OCI-LY3 (cell line): ENCODE data around the gene B3GNT2.

Experiments used
- H2AFZ ChIP-seq: fragments of 200-600, 300-600 bp; shearing (Covaris generic); 2 replicates; pipeline ENCODE4 v1.6.0; 2014; ENCODE audit warnings: antibody characterized with exemption, low read depth, low read length
- H3K27ac ChIP-seq: fragments of 200-600, 300-600 bp; sonication (generic); 2 replicates; pipeline ENCODE4 v1.5.1; 2014; ENCODE audit warnings: mild to moderate bottlenecking, low read length, moderate library complexity, mixed read lengths
- H3K27me3 ChIP-seq: fragments of 200-600, 300-600 bp; sonication (generic); 2 replicates; pipeline ENCODE4 v1.6.1; 2014; ENCODE audit warnings: low read depth, low read length, mixed read lengths
- H3K36me3 ChIP-seq: fragments of 200-600, 300-600 bp; sonication (generic); replicated peaks from 2 replicates; pipeline ENCODE3; 2014; ENCODE audit warnings: low read depth, low read length, mixed read lengths
- H3K4me1 ChIP-seq: fragments of 300-600, 200-600 bp; sonication (generic); 2 replicates; pipeline ENCODE4 v1.6.1; 2014; ENCODE audit warnings: low read length, mixed read lengths
- H3K4me2 ChIP-seq: fragments of 200-600, 300-600 bp; sonication (generic); 2 replicates; pipeline ENCODE4 v1.6.1; 2014; ENCODE audit warnings: low read length, mixed read lengths
- H3K4me3 ChIP-seq: fragments of 300-600, 200-600 bp; sonication (generic); 2 replicates; pipeline ENCODE4 v1.5.1; 2014; ENCODE audit warnings: antibody characterized with exemption, mild to moderate bottlenecking, low read length, moderate library complexity
- H3K79me2 ChIP-seq: fragments of 300-600, 200-600 bp; shearing (Covaris generic); 2 replicates; pipeline ENCODE4 v1.6.1; 2014; ENCODE audit warnings: mild to moderate bottlenecking, low read length, mixed read lengths
- H3K9ac ChIP-seq: fragments of 300-600, 200-600 bp; shearing (Covaris generic); 2 replicates; pipeline ENCODE4 v1.6.0; 2014; ENCODE audit warnings: mild to moderate bottlenecking, low read length, moderate library complexity
- H3K9me3 ChIP-seq: fragments of 200-600, 300-600 bp; shearing (Covaris generic); 2 replicates; pipeline ENCODE4 v1.6.1; 2014; ENCODE audit warnings: low read length, mixed read lengths; ENCODE audit not compliant: insufficient read depth
- H4K20me1 ChIP-seq: fragments of 200-600, 300-600 bp; sonication (generic); 2 replicates; pipeline ENCODE4 v1.6.1; 2016; ENCODE audit warnings: low read length, mixed read lengths; ENCODE audit not compliant: insufficient read depth
- EZH2phosphoT487 ChIP-seq: fragments of 200-600 bp; shearing (Covaris generic); IDR thresholded peaks from 2 replicates; pipeline ENCODE4 v1.6.1; 2018; ENCODE audit warnings: antibody characterized with exemption, mixed run types, low read depth
- TF ChIP-seq, protein P1 (sequence below): fragments of 200-600, 300-600 bp; sonication (generic); IDR thresholded peaks from 2 replicates; pipeline ENCODE4 v1.5.1; 2014; ENCODE audit warnings: antibody characterized with exemption, low read length, low read depth

B3GNT2 gene

DNA sequence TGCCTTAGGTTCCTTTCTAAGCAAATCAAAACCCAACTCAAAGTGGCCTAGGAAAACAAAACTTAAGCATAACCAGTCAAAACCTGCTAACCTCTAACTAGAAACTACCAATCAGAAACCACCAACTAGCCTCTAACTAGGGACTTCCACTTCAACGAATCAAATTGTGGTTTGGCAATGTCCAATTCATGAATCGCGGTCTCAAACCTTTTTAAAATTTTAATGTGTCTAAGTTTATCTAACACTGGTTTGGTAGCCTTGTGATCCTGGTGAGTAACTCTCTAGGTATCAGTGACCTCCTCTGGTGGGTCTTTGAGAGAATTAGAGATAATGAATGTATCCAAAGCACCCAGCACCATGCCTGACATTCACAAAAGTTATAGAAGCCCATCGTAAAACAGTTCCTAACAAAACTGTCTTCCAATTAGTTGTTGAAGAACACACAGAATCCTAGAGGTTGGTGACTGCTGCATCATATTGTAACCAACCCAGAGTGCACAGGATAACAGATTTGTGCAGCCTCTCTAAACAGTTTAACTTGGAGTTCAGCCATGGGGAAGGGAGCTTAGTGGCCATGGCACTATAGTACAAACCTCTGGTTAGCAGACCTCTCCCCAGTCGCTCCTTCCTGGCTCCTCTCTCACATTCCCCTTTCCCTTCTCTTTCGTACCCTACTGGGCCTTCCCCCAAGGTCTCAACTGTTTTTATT is 45.2 kb upstream of the B3GNT2 start:
- H3K9me3 ChIP-seq = peaks cover 6% of the 10 kb centered on the region; the same call in 1 of the 2 replicates
- no peaks in the 10 kb centered on the region for H4K20me1 ChIP-seq
- H3K4me3 ChIP-seq = no peak overlapping the region
- H2AFZ ChIP-seq = no peak overlapping the region
- no peak overlapping the region for H3K27ac ChIP-seq
- H3K4me2 ChIP-seq = no peak overlapping the region
- TF ChIP-seq, protein P1, sequence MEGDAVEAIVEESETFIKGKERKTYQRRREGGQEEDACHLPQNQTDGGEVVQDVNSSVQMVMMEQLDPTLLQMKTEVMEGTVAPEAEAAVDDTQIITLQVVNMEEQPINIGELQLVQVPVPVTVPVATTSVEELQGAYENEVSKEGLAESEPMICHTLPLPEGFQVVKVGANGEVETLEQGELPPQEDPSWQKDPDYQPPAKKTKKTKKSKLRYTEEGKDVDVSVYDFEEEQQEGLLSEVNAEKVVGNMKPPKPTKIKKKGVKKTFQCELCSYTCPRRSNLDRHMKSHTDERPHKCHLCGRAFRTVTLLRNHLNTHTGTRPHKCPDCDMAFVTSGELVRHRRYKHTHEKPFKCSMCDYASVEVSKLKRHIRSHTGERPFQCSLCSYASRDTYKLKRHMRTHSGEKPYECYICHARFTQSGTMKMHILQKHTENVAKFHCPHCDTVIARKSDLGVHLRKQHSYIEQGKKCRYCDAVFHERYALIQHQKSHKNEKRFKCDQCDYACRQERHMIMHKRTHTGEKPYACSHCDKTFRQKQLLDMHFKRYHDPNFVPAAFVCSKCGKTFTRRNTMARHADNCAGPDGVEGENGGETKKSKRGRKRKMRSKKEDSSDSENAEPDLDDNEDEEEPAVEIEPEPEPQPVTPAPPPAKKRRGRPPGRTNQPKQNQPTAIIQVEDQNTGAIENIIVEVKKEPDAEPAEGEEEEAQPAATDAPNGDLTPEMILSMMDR = no peak
- no peak for TF ChIP-seq EZH2phosphoT487
- peaks cover 8% of the 10 kb centered on the region for H3K4me1 ChIP-seq
- no peaks in the 10 kb centered on the region for H3K79me2 ChIP-seq
- H3K27me3 ChIP-seq = no peaks in the 10 kb centered on the region
- peaks cover 6% of the 10 kb centered on the region for H3K36me3 ChIP-seq
- no peak overlapping the region for H3K9ac ChIP-seq

- TF ChIP-seq EZH2phosphoT487 = no peak
- TF ChIP-seq, protein P1 = no peak
- Histone ChIP-seq H3K4me1 (peaks cover 4% of the 10 kb centered on the region; the same call in 1 of the 2 replicates), H2AFZ (no peak overlapping the region), H3K79me2 (no peaks in the 10 kb centered on the region), H3K4me2 (no peak overlapping the region), H4K20me1 (no peaks in the 10 kb centered on the region), H3K9ac (no peak overlapping the region), H3K27ac (no peak overlapping the region), H3K9me3 (peaks cover 6% of the 10 kb centered on the region; the same call in 1 of the 2 replicates), H3K36me3 (peaks cover 6% of the 10 kb centered on the region), H3K4me3 (no peak overlapping the region), H3K27me3 (no peaks in the 10 kb centered on the region)
Measured at GRCh38 chr2:62151306-62151638, 44.6 kb upstream of the B3GNT2 start.

- H3K27ac ChIP-seq = no peak overlapping the region
- H3K4me1 ChIP-seq = peaks cover 2% of the 10 kb centered on the region; the same call in 1 of the 2 replicates
- no peak overlapping the region for H3K4me2 ChIP-seq
- H3K79me2 ChIP-seq = no peaks in the 10 kb centered on the region
- TF ChIP-seq EZH2phosphoT487 = no peak
- TF ChIP-seq, protein P1 = no peak
- H3K36me3 ChIP-seq = peaks cover 6% of the 10 kb centered on the region
- H2AFZ ChIP-seq = no peak overlapping the region
- H3K9ac ChIP-seq = no peak overlapping the region
- peaks cover 6% of the 10 kb centered on the region; the same call in 1 of the 2 replicates for H3K9me3 ChIP-seq
- no peaks in the 10 kb centered on the region for H4K20me1 ChIP-seq
- H3K4me3 ChIP-seq = no peak overlapping the region
- H3K27me3 ChIP-seq = no peaks in the 10 kb centered on the region
Measured at GRCh38 chr2:62152000-62152399, 43.9 kb upstream of the B3GNT2 start.

DNA sequence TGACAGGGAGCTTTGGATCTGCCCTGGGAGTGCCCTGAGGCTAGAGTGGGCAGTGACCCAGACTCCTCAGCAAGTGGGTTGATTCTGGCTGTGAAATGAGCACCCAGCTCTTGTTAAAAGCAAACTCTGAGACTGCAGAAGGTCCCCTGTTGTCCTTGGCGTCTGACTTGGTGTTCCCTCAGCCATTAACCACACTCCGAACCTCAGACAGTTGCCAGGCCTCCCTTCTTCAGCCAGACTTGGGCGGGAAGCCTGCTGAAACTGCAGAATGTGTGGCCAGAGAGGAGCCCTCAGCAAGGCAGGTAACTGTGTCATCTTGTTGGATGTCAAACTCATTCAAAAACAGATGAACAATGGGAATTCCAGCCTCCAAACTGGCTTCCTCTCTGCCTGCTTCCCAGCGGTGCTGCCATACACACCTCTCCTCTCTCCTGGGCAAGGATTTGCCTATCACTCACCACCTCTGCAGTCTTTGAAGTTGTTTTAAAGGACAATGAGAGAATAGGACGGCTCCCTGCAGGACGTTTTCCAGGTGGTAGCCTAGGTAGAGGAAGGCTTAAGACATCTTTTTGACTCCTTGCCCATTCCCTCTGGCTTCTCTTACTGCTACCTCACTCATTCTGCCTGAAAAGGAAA is 38.9 kb upstream of the B3GNT2 start:
- Histone ChIP-seq H3K4me2 (no peak overlapping the region), H3K27ac (no peak overlapping the region), H3K4me3 (no peak overlapping the region), H3K9me3 (peaks cover 6% of the 10 kb centered on the region; the same call in 1 of the 2 replicates), H4K20me1 (no peaks in the 10 kb centered on the region), H3K9ac (no peak overlapping the region), H2AFZ (no peak overlapping the region), H3K79me2 (no peaks in the 10 kb centered on the region), H3K4me1 (peaks cover 8% of the 10 kb centered on the region), H3K27me3 (no peaks in the 10 kb centered on the region), H3K36me3 (peaks cover 6% of the 10 kb centered on the region)
- TF ChIP-seq, protein P1 = no peak
- no peak for TF ChIP-seq EZH2phosphoT487
